Sigmoid colon (tissue), 7 donors: ENCODE measurements around the gene ITSN2. TPM values are rescaled to one million over a fixed set of nuclear protein-coding genes. Genes with fewer than 3 reads are reported as not detected.

Experiments
- DNase-seq: peaks from one replicate; pipeline ENCODE4 v3.0.0-alpha.2; 2019
- H3K27ac ChIP-seq, 4 donors: fragments of 200-600 bp; sonication (generic); one replicate each; pipeline ENCODE4 v1.5.1; 2016 to 2019; ENCODE audit warnings: mild to moderate bottlenecking in 1 of 4
- H3K27me3 ChIP-seq, 3 donors: fragments of 200-600 bp; sonication (generic); one replicate each; pipeline ENCODE4 v1.5.1; 2019; ENCODE audit warnings: mild to moderate bottlenecking in 1 of 3
- H3K36me3 ChIP-seq, 4 donors: fragments of 200-600 bp; sonication (generic); one replicate each; pipeline ENCODE4 v1.5.1; 2016 to 2019
- H3K4me1 ChIP-seq, 4 donors: fragments of 200-600 bp; sonication (generic); one replicate each; pipeline ENCODE4 v1.5.1; 2017 to 2019
- H3K4me3 ChIP-seq, 4 donors: fragments of 200-600 bp; sonication (generic); one replicate each; pipeline ENCODE4 v1.5.1; 2017 to 2019; ENCODE audit warnings: mild to moderate bottlenecking in 2 of 4, moderate library complexity in 1 of 4
- H3K9me3 ChIP-seq, 4 donors: fragments of 200-600 bp in 3 of 4; sonication (generic) in 3 of 4; one replicate each; pipeline versions ENCODE4 v1.5.1 to v1.6.1; 2013 to 2019
- CTCF ChIP-seq, 4 experiments: fragments of 450-650 bp in 3 of 4; fragments of 200-600 bp in 1 of 4; IDR thresholded peaks; one replicate each; pipeline ENCODE4 v1.5.1; 2016 to 2019; ENCODE audit warnings: antibody characterized with exemption in 4 of 4, mild to moderate bottlenecking in 3 of 4, moderate library complexity in 2 of 4
- EP300 ChIP-seq, 4 donors: sonication (generic); formaldehyde crosslinking; IDR thresholded peaks; one replicate each; pipeline ENCODE4 v1.6.1; 2017; ENCODE audit warnings: antibody characterized with exemption in 4 of 4
- POLR2A ChIP-seq, 2 donors: fragments of 450-650 bp; IDR thresholded peaks; one replicate each; pipeline ENCODE4 v1.6.1; 2016; ENCODE audit warnings: antibody characterized with exemption in 2 of 2, mild to moderate bottlenecking in 2 of 2, moderate library complexity in 2 of 2
- POLR2AphosphoS5 ChIP-seq, 4 donors: sonication (generic); formaldehyde crosslinking; IDR thresholded peaks; one replicate each; pipeline ENCODE4 v1.6.1; 2017; ENCODE audit warnings: antibody characterized with exemption in 4 of 4
- WGBS, 2 donors: extraction: QIAGEN DNeasy Blood & Tissue Kit; methylation state at CpG; one replicate each; pipeline ENCODE4 v1.1.7; 2013; 5-methylcytosine and 5-hydroxymethylcytosine counted together
- intact Hi-C: fragments of 100-400 bp; cut with DNase I; formaldehyde crosslinking; loops from one replicate; pipeline ENCODE4 v1.15.1; 2023
- polyA plus RNA-seq, 3 donors: library from polyadenylated mRNA; stranded (reverse); fragments of 200-250 nt; gene quantifications; one replicate each; pipeline ENCODE4 v1.2.3, GENCODE V29; 2013
- total RNA-seq, 4 donors: library from RNA; depleted of rRNA; stranded (reverse); fragments of >200 nt; gene quantifications; one replicate each; pipeline ENCODE4 v1.1.0, GENCODE V29; 2016
- donor health status: healthy with polysubstance abuse.
- donor health status: Bipolar disorder and iron deficiency.
- donor health status: healthy.

ITSN2 gene
- total and polyA plus RNA-seq, 7 donors, result 19.2 to 73.6 (median 56.0) TPM

- WGBS, 2 donors, result 80 to 89% methylated on average over 4 of the region's 4 CpGs
These were observed 34.7 kb upstream of the ITSN2 start for GRCh38 chr2:24394998-24395397.

GRCh38 chr2:24392542-24393059 is 32.3 kb upstream of the ITSN2 start:
- Histone ChIP-seq H3K27ac (no peak overlapping the region), H3K4me3 (no peak overlapping the region), H3K36me3 (no peaks in the 10 kb centered on the region), H3K27me3 (no peaks in the 10 kb centered on the region), H3K4me1 (no peaks in the 10 kb centered on the region), H3K9me3 (no peaks in the 10 kb centered on the region)
- TF ChIP-seq EP300 (IDR thresholded peaks at IDR 0.05) (no peak), POLR2AphosphoS5 (IDR thresholded peaks at IDR 0.05) (no peak), CTCF (IDR thresholded peaks at IDR 0.05) (no peak), POLR2A (IDR thresholded peaks at IDR 0.05) (no peak)
- WGBS, 2 donors, result 82 to 84% methylated on average over 5 of the region's 5 CpGs
- intact Hi-C loops, result no loop called here
- no peak for DNase-seq

More at GRCh38 chr2:24394998-24395397, 34.7 kb upstream of the ITSN2 start:
- Histone ChIP-seq H3K27ac (no peak overlapping the region), H3K4me3 (no peak overlapping the region), H3K36me3 (no peaks in the 10 kb centered on the region), H3K9me3 (no peaks in the 10 kb centered on the region), H3K4me1 (no peaks in the 10 kb centered on the region), H3K27me3 (no peaks in the 10 kb centered on the region)
- intact Hi-C loops, result no loop called here
- DNase-seq, result no peak
- TF ChIP-seq POLR2AphosphoS5 (IDR thresholded peaks at IDR 0.05), result no peak
- no peak for TF ChIP-seq POLR2A (IDR thresholded peaks at IDR 0.05)
- no peak for TF ChIP-seq EP300 (IDR thresholded peaks at IDR 0.05)
- no peak for TF ChIP-seq CTCF (IDR thresholded peaks at IDR 0.05)

GRCh38 chr2:24385366-24385765 is 25.0 kb upstream of the ITSN2 start:
- TF ChIP-seq POLR2A (IDR thresholded peaks at IDR 0.05) (no peak), POLR2AphosphoS5 (IDR thresholded peaks at IDR 0.05) (no peak), EP300 (IDR thresholded peaks at IDR 0.05) (no peak), CTCF (IDR thresholded peaks at IDR 0.05) (no peak)
- Histone ChIP-seq H3K4me3 (no peak overlapping the region), H3K27ac (no peak overlapping the region), H3K4me1 (peaks cover 0 to 4% (median 0%) of the 10 kb centered on the region in 4 donors), H3K36me3 (no peaks in the 10 kb centered on the region), H3K27me3 (no peaks in the 10 kb centered on the region), H3K9me3 (no peaks in the 10 kb centered on the region)
- DNase-seq, result no peak
- intact Hi-C loops, result loop anchor here (10.0 kb wide), 1 partner anchor 261 kb away; the partner anchor contains the start of genes FAM228B and PFN4
- 89 to 95% methylated on average over 2 of the region's 2 CpGs for WGBS, 2 donors

- H3K4me3 ChIP-seq, result no peak overlapping the region
- intact Hi-C loops, result loop anchor here (5.0 to 10.0 kb wide), 3 partner anchors 80 to 300 kb away; partner anchors contain the start of genes FAM228B, PFN4 and TP53I3
- 24 to 30% methylated on average over 10 of the region's 10 CpGs for WGBS, 2 donors
- H3K9me3 ChIP-seq, result no peaks in the 10 kb centered on the region
- H3K27me3 ChIP-seq, result no peaks in the 10 kb centered on the region
- TF ChIP-seq POLR2A (IDR thresholded peaks at IDR 0.05) (no peak), POLR2AphosphoS5 (IDR thresholded peaks at IDR 0.05) (no peak), CTCF (IDR thresholded peaks at IDR 0.05) (peak; percentile 25 to 88 (median 39)), EP300 (IDR thresholded peaks at IDR 0.05) (no peak)
- H3K36me3 ChIP-seq, result no peaks in the 10 kb centered on the region
- H3K4me1 ChIP-seq, result peaks cover 0 to 4% (median 0%) of the 10 kb centered on the region in 4 donors
- H3K27ac ChIP-seq, result no peak overlapping the region
- peak; percentile 74 for DNase-seq
These were observed 22.2 kb upstream of the ITSN2 start for GRCh38 chr2:24382363-24383073.
